NCI-H2196 treated with DMSO at 0.1 percent for 48 hours (cell line): ENCODE results near the gene SKIDA1.

Experiments
- DNase-seq: peaks from one replicate; lab custom pipeline; 2025; ENCODE audit not compliant: unreplicated experiment; lab: John Stamatoyannopoulos, UW

Gene SKIDA1

DNA sequence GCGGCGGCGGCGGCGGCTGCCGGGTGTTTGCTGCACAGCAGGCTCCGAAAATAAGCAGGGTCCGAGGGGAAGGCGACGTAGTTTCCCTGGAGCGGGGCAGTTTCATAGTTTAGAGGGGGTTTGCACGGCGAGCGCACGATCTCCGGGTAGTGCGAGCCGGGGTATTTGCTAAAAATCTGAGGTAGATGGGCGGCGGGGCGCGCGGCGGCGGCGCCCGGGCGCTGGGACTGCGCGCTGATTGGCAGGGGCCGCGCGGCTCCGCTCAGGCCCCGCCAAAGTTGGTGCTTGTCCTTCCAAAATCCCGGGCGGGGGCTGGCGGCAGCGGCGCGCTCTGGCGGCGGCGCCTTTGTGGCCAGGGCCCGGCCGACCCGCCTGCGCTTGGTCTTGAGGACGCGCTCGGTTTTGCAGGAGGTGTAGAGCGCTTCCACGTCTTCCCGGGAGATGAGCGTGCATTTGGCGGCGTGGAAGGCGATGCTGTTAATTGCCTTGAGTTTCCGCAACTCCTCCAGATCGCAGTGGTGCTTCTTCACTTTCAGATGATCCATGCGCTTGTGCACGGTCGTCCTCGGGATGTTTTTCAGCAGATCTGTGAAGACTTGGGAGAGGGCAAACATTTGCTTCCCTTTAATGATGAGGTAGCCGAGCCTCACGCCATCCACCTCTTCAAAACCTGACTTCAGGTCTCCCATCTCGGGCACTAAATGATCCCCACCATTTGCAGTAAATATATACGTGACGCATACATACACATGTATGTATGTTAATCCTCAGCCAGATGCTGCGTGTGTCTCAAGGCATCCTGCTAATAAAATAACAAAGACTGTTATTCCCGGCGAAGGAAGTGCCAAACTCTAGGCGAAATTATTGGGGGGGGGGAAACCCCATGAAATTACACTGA lies 8.1 kb downstream of the SKIDA1 start:
- no peak for DNase-seq

DNA sequence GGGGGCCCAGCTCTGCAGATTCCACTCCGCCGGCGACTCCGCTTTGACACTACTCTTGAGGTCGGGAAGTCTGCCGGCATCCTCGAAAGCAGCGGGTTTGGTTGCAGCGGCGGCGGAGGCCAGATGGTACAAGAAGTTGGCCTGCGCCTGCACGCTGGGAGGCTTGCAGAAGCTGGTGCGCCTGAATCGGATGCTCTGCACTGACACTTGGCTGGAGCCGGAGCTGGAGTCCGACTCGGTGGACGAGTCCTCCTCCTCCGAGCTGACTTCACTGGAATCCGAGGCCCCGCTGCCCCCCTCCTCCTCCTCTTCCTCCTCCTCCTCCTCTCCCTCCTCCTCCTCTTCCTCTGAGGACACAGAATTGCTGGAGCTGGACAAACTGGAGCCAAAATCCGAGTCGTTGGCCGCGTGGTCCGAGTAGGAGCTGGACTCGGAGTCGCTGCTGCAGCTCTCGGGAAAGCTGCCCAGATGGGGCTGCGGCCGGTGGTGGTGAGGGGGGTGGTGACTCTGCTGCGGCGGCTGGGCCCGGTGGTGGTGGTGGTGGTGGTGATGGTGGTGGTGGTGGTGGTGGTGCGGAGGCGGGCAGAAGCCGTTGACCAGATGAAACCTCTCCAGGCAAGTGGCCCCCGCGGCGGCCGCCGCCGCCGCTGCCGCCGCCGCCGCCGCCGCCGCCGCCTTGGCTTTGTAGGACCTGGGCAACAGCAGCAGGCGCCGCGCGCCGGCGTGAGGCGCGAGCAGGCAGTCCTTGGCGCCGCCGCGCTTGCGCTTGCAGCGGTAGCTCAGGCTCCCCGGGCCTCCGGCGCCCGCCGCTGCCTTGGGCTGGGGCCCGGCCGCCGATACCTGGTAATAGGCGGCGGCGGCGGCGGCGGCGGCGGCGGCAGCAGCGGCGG lies 9.0 kb downstream of the SKIDA1 start:
- DNase-seq = no peak

DNA sequence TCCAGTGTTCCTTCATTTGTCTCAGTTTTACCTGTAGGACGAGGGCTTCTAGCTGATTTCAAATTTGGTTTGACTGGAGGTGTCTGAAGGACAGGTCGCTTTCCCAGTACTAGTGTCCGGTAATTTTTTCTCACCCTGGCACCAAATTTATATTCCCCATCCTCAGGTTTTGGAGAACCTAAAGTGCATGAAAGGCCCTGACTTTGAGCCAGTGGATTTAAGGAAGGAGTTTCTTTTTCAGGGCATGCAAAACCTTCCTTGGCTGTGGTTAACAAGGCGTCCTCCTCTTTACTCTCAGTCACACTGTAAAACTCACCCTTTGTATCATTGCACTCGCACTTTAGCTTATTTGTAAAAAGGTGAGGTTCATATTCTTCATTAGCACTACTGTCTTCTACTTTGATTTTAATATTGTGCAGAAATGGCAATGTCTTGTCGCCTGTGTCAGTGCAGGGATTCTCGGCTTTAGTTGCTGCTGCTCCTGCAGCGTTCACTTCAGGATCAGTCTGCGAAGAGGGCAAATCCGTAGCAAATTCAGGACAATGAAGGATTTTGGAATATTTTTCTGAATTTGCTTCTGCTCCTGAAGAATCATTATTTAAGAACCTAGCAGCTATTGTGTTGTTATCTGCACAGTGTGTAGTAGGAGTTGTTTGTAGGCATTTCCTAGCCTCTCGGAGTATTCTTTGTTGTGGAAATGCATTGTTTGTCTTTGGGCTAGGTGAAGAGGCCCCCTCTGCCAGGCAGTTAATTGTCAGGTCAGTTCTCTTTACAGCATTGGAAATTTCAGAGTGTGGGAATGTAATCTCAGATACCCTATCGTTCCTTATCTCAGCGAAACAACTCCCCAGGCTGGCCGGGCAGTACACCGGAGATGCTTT lies 9.9 kb downstream of the SKIDA1 start:
- DNase-seq = no peak

DNA sequence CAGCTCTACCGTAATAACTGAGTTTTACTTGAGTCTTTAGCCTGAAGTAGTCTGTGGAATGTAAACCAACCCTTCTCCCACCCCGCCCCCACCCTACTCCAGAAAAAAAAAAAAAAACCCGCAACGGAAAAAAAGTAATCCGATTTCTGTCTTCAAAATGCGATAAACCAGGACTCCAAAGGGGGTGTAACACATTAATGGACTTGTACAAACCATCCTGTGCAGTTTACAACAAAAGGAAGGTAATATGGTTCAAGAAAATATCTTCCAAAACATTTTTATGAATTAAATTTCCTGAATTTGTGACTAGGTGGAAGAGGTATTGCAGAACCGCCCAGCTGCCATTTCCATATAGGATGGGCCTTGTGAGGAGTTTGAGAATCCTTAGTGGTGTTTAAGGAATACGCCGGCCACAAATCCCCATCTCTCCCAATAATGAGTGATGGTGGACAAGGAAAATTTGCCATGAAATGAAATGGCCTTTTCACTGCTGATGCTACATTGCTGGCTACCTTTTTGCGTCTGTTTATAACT lies 10.6 kb downstream of the SKIDA1 start:
- DNase-seq = no peak

DNA sequence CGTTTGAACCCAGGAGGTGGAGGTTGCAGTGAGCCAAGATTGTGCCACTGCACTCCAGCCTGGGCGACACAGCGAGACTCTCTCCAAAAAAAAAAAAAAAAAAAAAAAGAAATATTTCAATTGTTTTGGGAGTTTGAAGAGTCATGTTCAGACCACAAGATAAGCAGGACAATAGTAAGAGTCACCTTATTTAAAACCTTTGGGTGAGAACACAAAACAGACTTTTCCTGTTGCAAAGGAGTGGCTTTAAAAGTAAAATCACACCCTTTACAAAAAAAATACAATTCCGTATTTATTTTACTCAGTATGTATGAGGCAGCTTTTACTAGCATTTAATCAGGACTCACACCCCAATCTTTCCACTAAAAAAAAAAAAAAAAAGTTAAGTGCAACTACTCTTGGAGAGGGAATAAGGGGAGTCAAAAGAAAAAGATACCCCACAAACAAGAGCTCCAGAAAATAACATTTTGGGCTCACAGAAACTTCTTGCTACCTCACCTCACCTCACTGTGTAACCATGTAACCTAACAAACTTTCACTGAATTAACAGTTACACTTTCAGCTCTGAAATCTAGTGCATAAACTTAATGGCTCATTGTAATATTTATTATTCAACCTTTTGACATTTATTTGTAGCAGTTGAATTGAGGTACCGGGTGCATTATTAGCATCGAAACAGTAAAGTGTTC lies 11.2 kb downstream of the SKIDA1 start:
- DNase-seq = no peak

DNA sequence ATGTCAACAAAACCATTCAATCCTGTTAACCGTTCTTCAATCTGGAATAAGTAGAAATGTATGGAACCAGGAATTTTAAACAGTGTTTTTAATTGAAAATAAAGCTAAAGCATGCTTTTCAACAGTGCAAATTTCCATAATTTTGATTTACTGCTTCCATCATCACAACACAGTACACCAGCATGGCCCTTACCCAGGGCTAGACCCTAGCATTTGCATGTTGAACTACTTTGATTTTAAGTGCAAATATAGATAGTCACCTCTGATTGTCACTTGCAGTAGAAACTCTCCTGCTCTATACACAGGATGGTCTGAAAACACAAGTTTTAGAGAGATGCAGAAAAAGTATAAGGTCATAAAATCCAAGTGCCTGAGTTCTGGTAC lies 12.1 kb downstream of the SKIDA1 start:
- DNase-seq = no peak

DNA sequence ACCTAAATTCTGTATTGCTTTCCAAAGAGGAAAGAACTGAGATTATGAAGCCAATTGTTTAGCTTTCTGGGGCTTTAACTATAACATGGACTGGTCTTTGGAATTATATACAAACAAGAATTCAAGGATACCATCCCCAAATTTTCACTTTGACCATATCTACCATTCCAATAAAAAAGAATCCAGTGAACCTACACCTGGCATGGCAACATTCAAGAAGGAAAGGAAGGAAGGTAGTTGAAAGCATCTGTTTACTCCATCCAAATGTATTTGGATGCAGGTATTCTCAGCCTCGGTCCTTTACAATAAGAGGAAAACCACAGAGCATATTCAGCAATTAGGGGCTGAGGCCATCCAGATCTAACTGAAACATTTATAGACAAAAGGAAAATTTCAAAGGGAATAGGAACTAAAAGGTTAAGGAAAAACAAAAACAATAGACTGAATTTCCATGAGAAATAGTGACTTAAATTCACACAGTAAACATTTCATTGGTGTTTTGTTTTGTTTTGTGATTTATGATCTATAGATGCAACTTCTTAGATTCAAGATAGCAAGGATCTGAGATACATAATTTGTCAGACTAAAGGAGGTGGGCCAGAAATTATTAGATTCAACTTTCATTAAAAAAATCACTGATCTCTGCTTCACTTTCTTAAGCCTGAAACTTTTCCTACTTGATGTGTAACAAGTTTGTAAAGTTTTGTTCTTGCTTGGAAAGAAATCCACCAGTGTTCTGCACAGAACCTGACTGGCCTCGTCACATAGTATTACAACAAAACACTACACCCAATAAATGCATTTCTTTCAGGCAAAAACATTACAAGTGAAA lies 12.7 kb downstream of the SKIDA1 start:
- no peak for DNase-seq

DNA sequence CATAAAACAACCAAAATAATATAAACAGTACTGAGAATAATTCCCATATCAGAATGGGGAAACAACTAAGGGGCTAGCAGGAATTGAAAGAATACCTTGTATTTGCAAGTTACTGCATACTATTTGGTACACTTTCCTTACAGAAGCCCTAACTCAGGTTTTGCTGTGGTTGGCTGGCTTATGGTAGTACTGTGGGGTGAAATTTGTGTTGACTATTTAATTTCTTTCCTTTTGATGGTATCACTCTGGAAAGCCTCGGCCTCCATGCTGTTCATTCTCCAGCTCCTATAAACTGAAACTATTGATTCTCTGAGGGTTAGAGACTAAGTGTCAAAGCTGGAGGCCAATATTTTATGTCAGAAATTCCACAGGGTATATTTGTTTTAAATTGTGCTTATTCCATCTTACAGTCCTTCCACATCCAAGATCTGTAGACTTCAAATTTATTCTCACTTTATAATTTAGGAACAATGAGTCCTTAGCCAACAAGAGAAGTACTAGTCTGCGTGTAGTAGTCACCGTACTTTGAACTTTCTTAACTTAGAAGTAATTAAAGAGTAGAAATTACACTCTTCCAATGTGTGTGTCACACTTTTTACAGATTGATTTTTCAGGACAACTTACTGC lies 13.4 kb downstream of the SKIDA1 start:
- DNase-seq = no peak

DNA sequence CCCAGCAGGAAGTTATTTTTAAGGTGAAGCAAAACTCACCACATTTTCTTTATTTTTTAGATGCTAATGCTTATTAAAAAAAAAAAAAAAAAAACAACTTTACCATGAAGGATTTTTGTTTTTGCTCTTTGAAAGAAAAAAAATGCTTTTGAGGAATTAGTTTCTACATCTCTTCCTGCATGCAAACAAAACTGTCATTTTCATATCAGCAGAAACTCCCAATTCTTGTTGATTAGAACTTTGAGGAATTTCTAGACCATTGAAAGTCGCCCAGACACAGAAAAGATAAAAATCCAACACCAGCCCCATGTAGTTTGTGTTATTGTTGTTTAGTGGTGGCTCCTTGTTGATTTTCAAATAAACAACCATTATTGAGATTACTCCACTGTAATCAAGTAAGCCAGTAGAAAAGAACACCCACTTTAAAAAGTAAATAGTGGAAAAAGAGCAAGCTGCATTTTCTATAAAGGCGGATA lies 14.3 kb downstream of the SKIDA1 start:
- DNase-seq = no peak

DNA sequence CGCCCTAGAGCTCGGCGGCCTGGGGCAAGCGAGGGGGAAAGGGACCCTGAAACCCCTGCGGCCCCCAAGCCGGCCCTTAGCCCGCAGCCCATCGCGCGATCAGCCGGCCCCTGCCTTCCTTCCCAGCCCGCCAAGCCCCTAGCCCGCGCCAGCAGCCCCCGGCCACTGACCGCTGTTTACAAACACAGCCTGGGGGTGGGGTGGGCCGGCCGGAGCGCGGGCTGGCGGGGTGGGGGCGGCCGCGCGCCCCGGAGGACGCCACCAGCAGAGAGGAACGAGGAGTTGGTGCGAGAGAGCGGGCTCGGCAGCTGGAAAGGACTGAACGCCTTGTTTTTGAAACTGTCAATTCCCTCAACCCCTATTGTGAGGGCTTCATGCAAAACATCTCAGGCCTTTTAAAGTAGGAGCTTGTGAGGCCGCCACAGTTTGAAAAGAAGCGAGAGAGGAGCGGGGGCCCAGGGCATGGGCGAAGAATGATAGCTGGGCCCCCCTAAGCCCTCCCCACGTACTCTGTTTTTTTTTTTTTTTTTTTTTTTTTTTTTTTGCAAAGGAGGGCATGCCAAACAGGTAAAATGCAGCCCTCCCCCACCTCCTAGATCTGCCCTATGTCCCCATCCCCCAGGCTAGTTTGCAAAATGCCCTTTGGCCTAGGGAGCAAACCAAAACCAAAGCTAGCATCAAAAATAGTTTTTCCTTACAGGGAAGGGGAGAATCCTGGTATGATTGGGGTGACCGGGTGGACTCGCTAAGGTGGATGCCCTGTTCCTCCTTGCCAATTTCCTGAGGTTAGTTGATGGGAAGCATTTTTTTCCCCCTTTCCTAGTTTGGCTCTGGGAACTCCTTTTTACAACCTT lies 15.0 kb downstream of the SKIDA1 start:
- DNase-seq = no peak

DNA sequence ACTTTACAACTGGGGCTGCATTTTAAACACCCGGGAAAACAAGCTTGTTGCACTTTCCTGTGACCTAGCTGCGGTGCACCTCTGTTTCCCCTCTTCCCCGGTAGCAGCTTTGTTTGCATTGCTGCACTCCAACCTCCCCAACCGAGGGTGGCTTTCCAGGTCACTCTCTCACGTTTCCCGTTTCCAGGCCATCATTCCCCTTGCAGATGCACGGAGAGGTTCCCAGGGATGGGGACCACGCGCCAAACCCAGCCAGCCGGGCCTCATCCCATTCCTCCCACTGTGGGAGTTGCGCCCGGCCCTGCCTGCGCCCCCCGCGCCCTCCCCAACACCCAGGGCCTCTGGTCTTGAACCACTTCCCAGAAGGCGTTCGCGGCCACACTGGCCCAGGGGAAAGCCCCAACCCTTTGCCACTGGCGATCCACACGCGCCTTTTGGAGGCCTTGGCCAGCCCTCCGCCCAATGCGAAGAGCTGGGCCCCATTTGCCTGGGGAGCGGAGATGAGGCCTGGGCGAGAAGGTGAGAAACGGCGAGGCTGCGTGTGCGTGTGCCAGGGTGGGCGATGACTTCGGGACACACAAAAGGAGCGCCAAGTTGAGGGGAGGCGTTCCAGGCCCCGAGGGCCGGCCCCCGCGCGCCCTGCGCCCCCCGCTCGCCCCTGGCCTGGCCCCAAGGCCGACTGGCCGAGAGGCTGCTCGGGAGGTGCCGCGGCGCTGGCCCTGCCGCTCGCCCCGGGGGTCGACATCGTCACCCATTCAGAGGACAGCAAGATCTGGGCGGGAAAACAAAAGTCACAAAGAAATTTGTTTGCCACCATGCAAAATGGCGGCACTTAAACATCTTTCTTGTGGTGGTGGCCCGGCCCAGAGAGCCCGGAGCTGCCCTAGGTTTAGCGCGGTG lies 15.9 kb downstream of the SKIDA1 start:
- DNase-seq = no peak

DNA sequence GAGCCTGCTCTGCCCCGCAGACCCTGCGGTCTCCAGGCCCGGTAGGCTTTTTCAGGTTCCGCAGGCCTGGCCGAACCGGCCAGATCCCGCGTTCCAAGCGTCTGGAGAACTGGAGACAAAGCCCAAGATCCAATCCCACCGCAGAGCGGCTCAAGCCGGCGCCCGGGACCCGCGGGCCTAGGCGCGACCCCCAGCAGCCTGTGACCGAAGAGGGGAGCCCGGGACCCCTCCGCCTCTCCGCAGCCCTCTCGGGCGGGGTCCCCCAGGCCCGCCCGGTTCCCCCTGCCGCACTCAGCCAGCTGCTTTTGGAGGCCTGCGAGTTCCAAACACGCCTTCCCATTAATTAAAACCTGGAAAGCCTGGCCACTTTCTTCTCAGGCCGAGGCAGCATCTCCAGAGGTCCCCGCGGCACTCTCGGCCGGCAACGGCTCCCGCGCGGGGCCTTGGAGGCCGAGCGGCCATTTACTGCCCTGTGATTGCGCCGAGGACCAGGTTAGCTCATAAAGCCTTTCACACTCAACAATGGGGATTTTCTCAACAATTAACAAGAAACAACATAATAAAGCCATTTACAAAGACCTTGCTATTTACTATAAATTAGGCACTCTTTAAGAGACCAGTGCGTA lies 16.7 kb downstream of the SKIDA1 start:
- no peak for DNase-seq

DNA sequence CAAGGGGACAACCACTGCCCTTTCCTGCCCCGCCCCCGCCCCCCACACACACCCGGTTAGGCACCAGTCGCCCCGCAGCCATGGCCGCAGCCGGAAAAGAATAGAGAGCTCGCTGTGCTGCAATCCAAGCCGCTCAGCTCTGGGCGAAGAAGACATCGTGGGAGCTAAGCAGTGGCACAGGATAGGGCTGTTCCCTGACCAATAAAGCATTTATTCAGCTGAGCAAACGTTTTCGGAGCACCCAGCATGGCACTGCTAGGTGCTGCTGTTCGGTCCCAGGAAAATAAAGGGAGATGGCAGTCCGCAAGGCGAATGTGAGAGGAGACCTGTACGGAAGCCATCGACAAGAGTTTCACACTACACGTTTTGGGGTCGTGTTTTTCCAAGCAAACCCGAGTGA lies 18.3 kb downstream of the SKIDA1 start:
- DNase-seq = no peak

DNA sequence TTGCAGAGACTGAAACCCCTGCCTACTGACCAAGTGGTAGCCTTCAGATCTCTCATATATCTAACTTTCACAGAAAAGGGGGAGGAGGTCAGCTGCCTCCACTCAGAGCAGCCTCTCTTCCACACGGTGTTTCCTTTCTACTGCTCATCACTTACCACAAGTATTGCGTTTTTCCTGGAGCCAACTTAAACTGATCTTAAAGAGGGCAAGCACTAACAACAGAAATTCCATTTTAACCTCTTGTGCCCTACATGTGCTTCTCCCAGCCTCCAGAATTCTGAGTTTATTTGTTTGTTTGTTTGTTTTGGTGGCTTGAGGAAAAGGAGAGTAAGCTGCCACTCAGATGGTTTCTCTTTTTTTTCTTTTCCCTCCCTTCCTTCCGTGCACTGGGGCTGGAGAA lies 19.1 kb downstream of the SKIDA1 start:
- DNase-seq = no peak

DNA sequence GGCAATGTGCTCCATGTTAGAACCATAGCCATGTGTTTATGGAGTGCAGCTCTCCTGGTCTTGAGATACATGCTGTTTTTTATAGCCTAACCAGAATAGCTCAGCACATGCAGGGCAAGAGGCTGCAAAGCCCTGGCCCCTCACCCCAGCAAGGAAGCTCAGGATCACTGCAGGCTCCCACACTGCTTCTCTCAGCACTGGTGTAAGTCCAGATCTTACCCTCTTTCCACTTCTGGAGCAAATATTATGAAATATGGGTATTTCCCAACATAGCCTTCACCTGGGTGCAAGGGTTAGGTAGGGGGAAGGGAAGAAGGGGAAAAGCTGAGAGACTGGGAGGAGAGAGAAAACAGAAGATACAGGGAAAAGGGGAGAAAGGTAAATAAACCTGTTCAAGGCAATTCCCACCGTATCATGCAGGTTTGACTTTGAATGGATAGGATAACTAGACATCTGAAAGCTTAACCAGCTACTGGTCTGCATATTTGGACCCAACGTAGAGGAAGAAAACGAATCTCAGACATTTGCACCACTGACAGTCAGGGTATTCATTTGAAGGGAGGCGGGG lies 19.7 kb downstream of the SKIDA1 start:
- DNase-seq = no peak

DNA sequence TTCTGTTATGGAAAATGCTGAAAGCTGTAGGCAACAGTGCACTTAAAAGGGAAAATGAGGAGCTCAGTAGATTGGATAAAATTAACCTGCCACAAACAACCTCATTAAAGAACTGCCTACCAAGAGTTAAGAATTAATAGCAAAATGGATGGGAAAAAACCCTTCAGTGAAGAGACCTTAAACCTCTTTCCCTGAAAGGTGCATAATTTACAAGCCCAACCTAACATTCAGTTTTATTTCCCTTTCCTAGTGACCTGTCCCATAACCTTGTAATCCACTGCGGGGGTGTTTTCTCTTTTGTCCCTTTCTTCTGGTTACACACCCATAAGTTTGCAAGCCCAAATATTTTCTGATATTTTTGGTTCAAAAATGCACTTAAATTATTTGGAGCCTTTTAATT lies 21.9 kb downstream of the SKIDA1 start:
- DNase-seq = no peak
